ENCODE data around the gene STYXL1. TPM values are rescaled to one million over a fixed set of nuclear protein-coding genes. Genes with fewer than 3 reads are reported as not detected.
"Not testable (repeated sequence)": the region's sequence is repeated elsewhere in the genome, so short reads cannot be mapped to it uniquely, and the experiment has no call there.

STYXL1 gene, protein sequence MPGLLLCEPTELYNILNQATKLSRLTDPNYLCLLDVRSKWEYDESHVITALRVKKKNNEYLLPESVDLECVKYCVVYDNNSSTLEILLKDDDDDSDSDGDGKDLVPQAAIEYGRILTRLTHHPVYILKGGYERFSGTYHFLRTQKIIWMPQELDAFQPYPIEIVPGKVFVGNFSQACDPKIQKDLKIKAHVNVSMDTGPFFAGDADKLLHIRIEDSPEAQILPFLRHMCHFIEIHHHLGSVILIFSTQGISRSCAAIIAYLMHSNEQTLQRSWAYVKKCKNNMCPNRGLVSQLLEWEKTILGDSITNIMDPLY
- 0.96 TPM for total RNA-seq

DNA sequence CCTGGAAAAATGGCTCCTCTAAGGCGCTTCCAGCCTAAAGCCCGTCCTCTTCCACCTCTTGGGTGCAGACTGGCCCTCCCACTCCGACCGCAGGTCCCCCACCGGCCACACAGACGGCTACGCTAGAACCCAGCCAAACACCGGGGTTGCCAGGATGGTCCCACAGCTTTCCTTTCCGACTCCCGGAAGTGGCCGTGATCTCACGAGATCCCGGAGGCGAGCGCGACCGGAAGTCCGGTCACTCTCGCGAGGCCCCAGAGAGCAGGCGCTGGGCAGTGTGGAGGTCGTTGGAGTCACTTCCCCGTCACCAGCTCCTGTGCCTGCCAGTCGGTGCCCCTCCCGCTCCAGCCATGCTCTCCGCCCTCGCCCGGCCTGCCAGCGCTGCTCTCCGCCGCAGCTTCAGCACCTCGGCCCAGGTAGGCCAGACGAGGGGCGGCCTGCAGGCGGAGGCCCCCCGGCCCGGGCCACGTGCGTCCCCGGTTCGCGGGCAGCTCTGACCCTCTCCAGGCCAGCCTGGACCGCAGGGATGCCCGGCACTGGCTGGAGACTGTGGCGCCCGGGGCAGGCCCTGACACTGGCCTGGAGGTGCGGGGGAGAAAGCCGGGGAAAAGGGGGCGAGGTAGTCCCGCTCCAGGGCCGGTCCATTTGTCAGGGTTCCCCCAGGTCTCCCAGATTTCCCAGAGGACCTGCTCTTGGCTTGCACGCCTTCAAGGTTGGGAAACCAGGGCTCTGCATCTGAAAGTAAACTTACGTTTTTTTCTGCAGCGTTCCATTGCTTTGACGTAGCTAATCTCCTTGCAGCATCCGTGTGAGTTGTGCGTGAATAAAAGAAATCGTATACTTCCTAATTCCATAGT is at the start of gene STYXL1, which contains the start of gene MDH2:
STYXL1 (minus strand) TSS at position 190 of the 857 bp plus-strand sequence. CDS start 17,477 bp downstream, outside the sequence.
MDH2 (plus strand) TSS at position 296 of the 857 bp plus-strand sequence; CDS start at position 351, 55 bp downstream.
- intact Hi-C loops (cut with DNase I) = loop anchor here (2.0 to 10.0 kb wide), 3 partner anchors 53 to 267 kb away; partner anchors contain the start of gene TMEM120A

DNA sequence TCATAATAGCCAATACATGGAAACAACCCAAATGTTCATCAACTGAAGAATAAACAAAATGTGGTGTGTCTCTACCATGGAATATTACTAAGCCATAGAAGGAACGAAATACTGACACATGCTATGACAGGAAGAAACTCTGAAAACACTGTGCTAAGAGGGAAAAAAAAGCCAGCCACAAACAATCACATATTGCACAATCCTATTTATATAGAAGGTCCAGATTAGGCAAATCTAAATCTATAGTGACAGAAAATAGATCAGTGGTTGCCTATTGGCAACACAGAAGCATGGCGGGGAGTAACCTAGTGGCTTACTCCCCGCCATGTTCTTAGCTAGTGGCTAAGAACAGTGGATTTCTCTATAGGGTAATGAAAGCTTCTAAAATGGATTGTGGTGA is 48.1 kb upstream of the STYXL1 start:
- Histone ChIP-seq H3K36me3 (no peaks in the 10 kb centered on the region), H3K27me3 (no peaks in the 10 kb centered on the region), H3K9me3 (no peaks in the 10 kb centered on the region), H3K4me3 (no peak overlapping the region), H3K27ac (no peak overlapping the region), H3K4me1 (no peaks in the 10 kb centered on the region)
- intact Hi-C loops (cut with DNase I) = no loop called here
- no peak for DNase-seq (ENCODE audit: low spot score in 2 of 2)
- TF ChIP-seq, protein P1, sequence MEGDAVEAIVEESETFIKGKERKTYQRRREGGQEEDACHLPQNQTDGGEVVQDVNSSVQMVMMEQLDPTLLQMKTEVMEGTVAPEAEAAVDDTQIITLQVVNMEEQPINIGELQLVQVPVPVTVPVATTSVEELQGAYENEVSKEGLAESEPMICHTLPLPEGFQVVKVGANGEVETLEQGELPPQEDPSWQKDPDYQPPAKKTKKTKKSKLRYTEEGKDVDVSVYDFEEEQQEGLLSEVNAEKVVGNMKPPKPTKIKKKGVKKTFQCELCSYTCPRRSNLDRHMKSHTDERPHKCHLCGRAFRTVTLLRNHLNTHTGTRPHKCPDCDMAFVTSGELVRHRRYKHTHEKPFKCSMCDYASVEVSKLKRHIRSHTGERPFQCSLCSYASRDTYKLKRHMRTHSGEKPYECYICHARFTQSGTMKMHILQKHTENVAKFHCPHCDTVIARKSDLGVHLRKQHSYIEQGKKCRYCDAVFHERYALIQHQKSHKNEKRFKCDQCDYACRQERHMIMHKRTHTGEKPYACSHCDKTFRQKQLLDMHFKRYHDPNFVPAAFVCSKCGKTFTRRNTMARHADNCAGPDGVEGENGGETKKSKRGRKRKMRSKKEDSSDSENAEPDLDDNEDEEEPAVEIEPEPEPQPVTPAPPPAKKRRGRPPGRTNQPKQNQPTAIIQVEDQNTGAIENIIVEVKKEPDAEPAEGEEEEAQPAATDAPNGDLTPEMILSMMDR (IDR thresholded peaks at IDR 0.05) = no peak

More for the DNA sequence above, at the start of gene STYXL1, which contains the start of gene MDH2:
- Histone ChIP-seq H3K4me1 (peaks cover 0 to 19% of the 10 kb centered on the region in 2 donors), H3K4me3 (peak within 1 kb of the TSS; percentile 93 to 99), H3K27me3 (no peaks in the 10 kb centered on the region), H3K27ac (peak within 1 kb of the TSS; percentile 84 to 96), H3K36me3 (peaks cover 0 to 4% of the 10 kb centered on the region in 2 donors), H3K9me3 (no peaks in the 10 kb centered on the region)
- peak; percentile 88 to 98 for DNase-seq (ENCODE audit: low spot score in 2 of 2)
- TF ChIP-seq, protein P1 (IDR thresholded peaks at IDR 0.05) = no peak

DNA sequence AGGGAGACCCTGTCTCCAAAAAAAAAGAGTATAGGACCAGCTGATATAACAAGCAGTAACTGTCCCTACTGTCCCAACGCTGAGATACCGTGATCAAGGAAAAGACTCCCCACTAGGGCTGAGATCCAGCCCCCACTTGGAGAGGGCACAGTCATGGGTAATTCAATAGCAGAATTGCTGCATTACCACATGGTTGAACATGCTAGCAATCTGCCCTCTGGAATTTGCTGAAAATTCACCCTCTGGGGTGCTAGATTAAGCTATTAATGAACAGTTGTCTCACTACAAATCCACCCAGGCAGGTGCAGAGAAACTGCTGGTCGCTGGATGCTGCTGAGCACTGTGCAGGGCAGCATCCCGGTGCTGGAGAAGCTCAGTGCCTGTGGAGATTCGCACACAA is 46.5 kb upstream of the STYXL1 start:
- intact Hi-C loops (cut with DNase I); DNase-seq (ENCODE audit: low spot score in 2 of 2); H3K4me3 ChIP-seq; H3K27ac ChIP-seq; H3K4me1 ChIP-seq; H3K27me3 ChIP-seq; H3K9me3 ChIP-seq; H3K36me3 ChIP-seq: not testable (repeated sequence)

DNA sequence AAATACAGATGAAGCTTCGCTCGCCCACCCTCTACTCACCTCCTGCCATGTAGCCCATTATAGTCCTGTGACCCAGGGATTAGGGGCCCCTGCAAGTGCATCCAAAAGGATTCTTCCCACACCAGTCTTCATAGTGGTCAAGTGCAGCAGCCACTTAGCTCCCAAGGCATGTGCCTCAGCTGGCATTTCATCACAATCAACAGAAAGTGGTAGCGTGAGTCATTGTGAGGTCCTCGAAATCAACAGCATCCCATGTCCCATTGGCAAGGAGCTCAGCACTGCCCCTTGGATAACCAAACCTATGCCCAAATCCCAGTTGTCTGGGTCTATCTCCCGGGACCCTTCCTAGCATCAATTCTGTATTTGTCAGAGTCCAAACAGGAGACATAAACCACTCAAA is 45.7 kb upstream of the STYXL1 start:
- H3K27ac ChIP-seq; H3K36me3 ChIP-seq; H3K27me3 ChIP-seq; intact Hi-C loops (cut with DNase I); H3K9me3 ChIP-seq; DNase-seq (ENCODE audit: low spot score in 2 of 2); H3K4me1 ChIP-seq; H3K4me3 ChIP-seq: not testable (repeated sequence)

DNA sequence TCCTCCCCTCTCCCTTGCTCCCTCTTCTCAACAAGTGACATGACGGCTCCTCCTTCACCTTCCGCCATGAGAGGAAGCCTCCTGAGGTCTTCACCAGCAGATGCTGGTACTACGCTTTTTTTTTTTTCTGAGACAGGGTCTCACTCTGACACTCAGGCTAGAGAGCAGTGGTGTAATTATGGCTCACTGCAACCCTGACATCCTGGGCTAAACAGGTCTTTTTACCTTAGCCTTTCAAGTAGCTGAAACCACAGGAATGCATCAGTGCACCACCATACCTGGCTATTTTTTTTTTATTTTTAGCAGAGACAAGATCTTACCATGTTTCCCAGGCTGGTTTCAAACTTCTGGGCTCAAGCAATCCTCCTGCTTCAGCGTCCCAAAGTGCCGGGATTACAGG is 43.7 kb upstream of the STYXL1 start:
- Histone ChIP-seq H3K27me3 (no peaks in the 10 kb centered on the region), H3K9me3 (no peaks in the 10 kb centered on the region), H3K4me1 (no peaks in the 10 kb centered on the region), H3K36me3 (no peaks in the 10 kb centered on the region), H3K4me3 (no peak overlapping the region), H3K27ac (no peak overlapping the region)
- TF ChIP-seq, protein P1 (IDR thresholded peaks at IDR 0.05) = no peak
- intact Hi-C loops (cut with DNase I) = no loop called here
- DNase-seq (ENCODE audit: low spot score in 2 of 2) = no peak

DNA sequence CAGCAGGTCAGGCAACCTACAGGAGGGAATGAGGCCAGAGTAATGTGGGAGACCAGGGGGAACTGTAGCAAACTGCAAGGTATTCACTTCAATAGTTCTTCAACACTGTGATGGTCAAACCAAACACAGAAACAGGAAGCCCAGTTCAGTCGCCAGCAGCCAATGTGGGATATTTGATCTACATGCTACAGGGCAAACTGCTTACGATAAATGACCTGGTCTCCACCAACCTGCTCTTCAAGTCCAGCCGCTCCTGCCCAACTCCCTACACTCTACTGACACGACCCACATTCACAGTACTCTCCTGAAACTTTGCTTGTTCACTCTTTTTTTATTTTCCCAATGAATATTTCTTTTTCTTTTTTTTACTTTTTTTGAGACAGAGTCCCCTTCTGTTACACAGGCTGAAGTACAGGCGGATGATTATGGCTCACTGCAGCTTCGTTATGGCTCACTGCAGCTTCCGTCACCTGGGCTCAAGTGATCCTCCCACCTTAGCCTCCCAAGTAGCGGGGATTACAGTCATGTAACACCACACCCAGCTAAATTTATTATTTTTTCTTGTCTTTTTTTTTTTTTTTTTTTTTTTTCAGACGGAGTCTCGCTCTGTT is 42.2 kb upstream of the STYXL1 start:
- H3K4me1 ChIP-seq = no peaks in the 10 kb centered on the region
- no peaks in the 10 kb centered on the region for H3K9me3 ChIP-seq
- no peak for DNase-seq (ENCODE audit: low spot score in 2 of 2)
- no peak overlapping the region for H3K27ac ChIP-seq
- H3K27me3 ChIP-seq = no peaks in the 10 kb centered on the region
- H3K36me3 ChIP-seq = no peaks in the 10 kb centered on the region
- no peak overlapping the region for H3K4me3 ChIP-seq
- TF ChIP-seq, protein P1 (IDR thresholded peaks at IDR 0.05) = no peak
- intact Hi-C loops (cut with DNase I) = no loop called here

DNA sequence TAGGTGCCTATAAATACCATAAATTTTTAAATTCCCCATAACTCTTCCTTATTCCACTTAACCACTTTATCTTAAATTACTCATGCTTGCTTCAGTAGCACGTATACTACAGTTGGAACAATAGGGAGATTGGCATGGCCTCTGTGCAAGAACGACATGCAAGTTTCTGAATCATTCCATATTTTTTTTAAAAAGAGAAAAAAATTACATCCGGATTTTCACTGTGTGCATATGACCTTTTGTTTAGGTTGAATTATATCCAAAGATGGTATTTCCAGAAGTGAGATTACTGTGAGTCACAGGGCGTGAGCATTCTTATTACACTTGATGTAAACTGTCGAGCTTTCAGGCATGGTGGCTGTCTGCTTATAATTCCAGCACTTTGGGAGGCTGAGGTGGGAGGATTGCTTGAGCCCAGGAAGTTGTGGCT is 39.6 kb upstream of the STYXL1 start:
- intact Hi-C loops (cut with DNase I); H3K4me1 ChIP-seq; H3K27ac ChIP-seq; H3K27me3 ChIP-seq; H3K4me3 ChIP-seq; H3K36me3 ChIP-seq; H3K9me3 ChIP-seq; DNase-seq (ENCODE audit: low spot score in 2 of 2): not testable (repeated sequence)
